ENCODE data around the gene TULP1. TPM values are rescaled to one million over a fixed set of nuclear protein-coding genes. Genes with fewer than 3 reads are reported as not detected.

Gene TULP1
- total and polyA plus RNA-seq, 2 of the 8 experiments (the other 6 are each of a cell fraction or from before 2014, with no cell fraction given) = 3.2 to 6.8 TPM

DNA sequence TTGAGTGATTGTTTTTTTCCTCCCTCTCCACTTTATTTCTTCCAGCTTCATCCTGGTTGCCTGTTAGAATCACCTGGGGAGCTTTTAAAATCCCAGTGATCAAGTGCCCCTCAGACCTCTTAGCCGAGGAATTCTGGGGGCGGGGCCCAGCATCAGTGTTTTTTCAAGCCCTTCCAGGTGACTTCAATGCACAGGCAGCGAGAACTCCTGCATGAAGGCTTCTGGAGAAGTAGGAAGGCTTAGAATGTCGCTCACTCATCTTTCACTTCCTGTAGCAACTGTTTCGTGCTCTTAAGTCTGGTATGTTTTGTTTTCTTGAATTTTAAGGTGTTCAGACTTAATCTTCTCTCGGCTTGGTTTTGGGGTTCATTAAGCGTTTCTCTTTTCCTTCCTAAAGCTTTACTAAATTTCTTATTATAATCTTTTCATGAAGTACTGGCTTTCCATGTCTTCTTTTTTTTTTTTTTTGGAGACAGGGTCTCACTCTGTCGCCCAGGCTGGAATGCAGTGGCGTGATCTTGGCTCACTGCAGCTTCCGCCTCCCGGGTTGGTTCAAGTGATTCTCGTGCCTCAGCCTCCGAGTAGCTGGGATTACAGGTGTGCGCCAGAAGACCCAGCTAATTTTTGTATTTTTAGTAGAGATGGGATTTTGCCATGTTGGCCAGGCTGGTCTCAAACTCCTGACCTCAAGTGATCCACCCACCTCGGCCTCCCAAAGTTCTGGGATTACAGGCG, 30.9 kb upstream of the TULP1 start (continued):
- peak; percentile 66 for TF ChIP-seq NANOG (IDR thresholded peaks at IDR 0.05; ENCODE audit: insufficient read depth, low read depth, low read length, poor library complexity, severe bottlenecking)
- TF ChIP-seq SRF (IDR thresholded peaks at IDR 0.05; ENCODE audit: low read depth, low read length) = no peak
